Measurements from ENCODE around the gene KNDC1. TPM values are rescaled to one million over a fixed set of nuclear protein-coding genes. Genes with fewer than 3 reads are reported as not detected.
A peak's percentile ranks its signal among the peaks of the same experiment; 100 is the strongest.

Gene KNDC1
- total and polyA plus RNA-seq, 8 donors = 0.05 to 1.7 (median 0.58) TPM; not detected in 1

- Histone ChIP-seq H3K27ac (no peak overlapping the region), H3K4me3 (no peak overlapping the region), H3K27me3 (peaks cover 0 to 55% (median 3%) of the 10 kb centered on the region in 3 donors), H3K9me3 (no peaks in the 10 kb centered on the region), H3K4me1 (no peaks in the 10 kb centered on the region), H3K36me3 (no peaks in the 10 kb centered on the region)
- intact Hi-C loops (cut with DNase I; ENCODE audit: low total_unique reads) = no loop called here
- TF ChIP-seq POLR2AphosphoS5 (IDR thresholded peaks at IDR 0.05) (no peak), POLR2A (IDR thresholded peaks at IDR 0.05) (no peak), EP300 (IDR thresholded peaks at IDR 0.05) (no peak)
- TF ChIP-seq, protein P1, sequence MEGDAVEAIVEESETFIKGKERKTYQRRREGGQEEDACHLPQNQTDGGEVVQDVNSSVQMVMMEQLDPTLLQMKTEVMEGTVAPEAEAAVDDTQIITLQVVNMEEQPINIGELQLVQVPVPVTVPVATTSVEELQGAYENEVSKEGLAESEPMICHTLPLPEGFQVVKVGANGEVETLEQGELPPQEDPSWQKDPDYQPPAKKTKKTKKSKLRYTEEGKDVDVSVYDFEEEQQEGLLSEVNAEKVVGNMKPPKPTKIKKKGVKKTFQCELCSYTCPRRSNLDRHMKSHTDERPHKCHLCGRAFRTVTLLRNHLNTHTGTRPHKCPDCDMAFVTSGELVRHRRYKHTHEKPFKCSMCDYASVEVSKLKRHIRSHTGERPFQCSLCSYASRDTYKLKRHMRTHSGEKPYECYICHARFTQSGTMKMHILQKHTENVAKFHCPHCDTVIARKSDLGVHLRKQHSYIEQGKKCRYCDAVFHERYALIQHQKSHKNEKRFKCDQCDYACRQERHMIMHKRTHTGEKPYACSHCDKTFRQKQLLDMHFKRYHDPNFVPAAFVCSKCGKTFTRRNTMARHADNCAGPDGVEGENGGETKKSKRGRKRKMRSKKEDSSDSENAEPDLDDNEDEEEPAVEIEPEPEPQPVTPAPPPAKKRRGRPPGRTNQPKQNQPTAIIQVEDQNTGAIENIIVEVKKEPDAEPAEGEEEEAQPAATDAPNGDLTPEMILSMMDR (IDR thresholded peaks at IDR 0.05) = no peak
- DNase-seq = no peak
- 77 to 84% (median 80%) methylated on average over 21 to 27 of the region's 27 CpGs for WGBS, 5 donors
These were observed 25.9 kb downstream of the KNDC1 start for GRCh38 chr10:133185916-133186315.

DNA sequence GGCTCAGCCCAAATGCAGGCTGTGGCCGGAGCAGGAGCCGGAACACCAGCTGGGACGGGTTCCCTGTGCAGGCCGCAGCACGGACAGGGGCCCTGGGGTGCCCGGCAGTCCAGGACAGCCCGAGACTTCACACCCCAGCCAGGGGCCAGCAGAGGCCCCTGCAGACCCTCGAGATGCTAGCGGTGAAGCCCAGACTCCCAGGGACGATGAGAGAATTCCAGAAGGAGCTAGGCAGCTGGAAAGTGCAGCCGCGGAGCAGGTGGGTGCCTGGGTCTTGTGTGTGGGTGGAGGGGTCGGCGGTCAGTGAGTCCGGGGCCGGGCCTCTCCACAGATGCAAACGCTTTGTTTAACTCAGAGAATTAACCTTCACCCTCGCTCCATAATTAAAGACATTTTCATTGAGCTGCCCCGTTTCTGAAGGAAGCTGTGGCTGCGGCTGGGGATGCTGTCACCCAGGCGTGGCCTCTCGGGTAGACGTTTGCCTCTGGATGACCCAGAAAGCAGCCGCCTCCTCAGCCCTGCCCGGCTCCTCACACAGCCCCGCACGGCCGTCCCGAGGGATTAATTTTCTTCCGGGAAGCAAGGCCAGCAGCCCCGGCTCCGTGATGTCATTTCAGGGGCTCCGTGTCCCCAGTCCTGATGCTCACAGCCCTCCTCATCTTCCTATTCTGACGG, 26.5 kb downstream of the KNDC1 start:
- H3K4me1 ChIP-seq = no peaks in the 10 kb centered on the region
- H3K27me3 ChIP-seq = peaks cover 0 to 53% (median 3%) of the 10 kb centered on the region in 3 donors
- no peak overlapping the region for H3K4me3 ChIP-seq
- peaks cover 0 to under 1% (median 0%) of the 10 kb centered on the region in 4 donors for H3K9me3 ChIP-seq
- WGBS, 5 donors = 66 to 77% (median 73%) methylated on average over 26 to 34 of the region's 34 CpGs
- intact Hi-C loops (cut with DNase I; ENCODE audit: low total_unique reads) = no loop called here
- peak in 1 of 2 donors; percentile 47 for DNase-seq
- no peak overlapping the region for H3K27ac ChIP-seq
- H3K36me3 ChIP-seq = no peaks in the 10 kb centered on the region
- TF ChIP-seq, protein P1 (IDR thresholded peaks at IDR 0.05) = no peak

GRCh38 chr10:133187091-133187905, 27.3 kb downstream of the KNDC1 start:
- Histone ChIP-seq H3K27me3 (peaks cover 0 to 52% (median 3%) of the 10 kb centered on the region in 3 donors), H3K36me3 (no peaks in the 10 kb centered on the region), H3K4me1 (no peaks in the 10 kb centered on the region), H3K9me3 (peaks cover 0 to 8% (median 2%) of the 10 kb centered on the region in 4 donors), H3K4me3 (no peak overlapping the region), H3K27ac (no peak overlapping the region)
- intact Hi-C loops (cut with DNase I; ENCODE audit: low total_unique reads) = no loop called here
- peak in 1 of 2 donors; percentile 48 for DNase-seq
- TF ChIP-seq POLR2AphosphoS5 (IDR thresholded peaks at IDR 0.05) (no peak), POLR2A (IDR thresholded peaks at IDR 0.05) (no peak), EP300 (IDR thresholded peaks at IDR 0.05) (no peak)
- TF ChIP-seq, protein P1 (IDR thresholded peaks at IDR 0.05) = no peak
- 64 to 84% (median 73%) methylated on average over 12 to 38 of the region's 38 CpGs for WGBS, 5 donors

- Histone ChIP-seq H3K4me1 (no peaks in the 10 kb centered on the region), H3K9me3 (peaks cover 0 to 14% (median 3%) of the 10 kb centered on the region in 4 donors), H3K36me3 (no peaks in the 10 kb centered on the region), H3K27ac (no peak overlapping the region), H3K27me3 (peaks cover 0 to 50% (median 3%) of the 10 kb centered on the region in 3 donors), H3K4me3 (no peak overlapping the region)
- 81 to 89% (median 85%) methylated on average over 32 to 38 of the region's 38 CpGs for WGBS, 5 donors
- DNase-seq = no peak
- intact Hi-C loops (cut with DNase I; ENCODE audit: low total_unique reads) = no loop called here
- TF ChIP-seq POLR2A (IDR thresholded peaks at IDR 0.05) (no peak), EP300 (IDR thresholded peaks at IDR 0.05) (no peak), POLR2AphosphoS5 (IDR thresholded peaks at IDR 0.05) (no peak)
- TF ChIP-seq, protein P1 (IDR thresholded peaks at IDR 0.05) = no peak
These were observed 28.1 kb downstream of the KNDC1 start for GRCh38 chr10:133187906-133188681.
